Mesodermal cell (in vitro differentiated cells): ENCODE results near the gene ZNF668.

Experiments
- H3K27ac ChIP-seq: 2 replicates; pipeline ENCODE4 v1.7.0; 2013; ENCODE audit warnings: mild to moderate bottlenecking, low read depth, low read length, moderate library complexity; ENCODE audit not compliant: severe bottlenecking
- H3K36me3 ChIP-seq: 2 replicates; pipeline ENCODE4 v1.7.1; 2013; ENCODE audit warnings: mild to moderate bottlenecking, low read length, moderate library complexity; ENCODE audit not compliant: control insufficient read depth, insufficient read depth
- H3K4me1 ChIP-seq: one replicate; pipeline ENCODE4 v1.7.1; 2013; ENCODE audit warnings: mild to moderate bottlenecking, low read length; ENCODE audit not compliant: insufficient read depth, control insufficient read depth, poor library complexity, severe bottlenecking
- H3K4me3 ChIP-seq: 2 replicates; pipeline ENCODE4 v1.7.0; 2013; ENCODE audit warnings: low read length, control low read depth, mild to moderate bottlenecking; ENCODE audit not compliant: insufficient read depth, poor library complexity, severe bottlenecking; ENCODE audit errors: extremely low read depth
- H3K9me3 ChIP-seq: 2 replicates; pipeline ENCODE4 v1.7.1; 2013; ENCODE audit warnings: mild to moderate bottlenecking, low read length, moderate library complexity; ENCODE audit not compliant: control insufficient read depth
- WGBS, 2 experiments: methylation state at CpG; one replicate each; pipeline ENCODE4 v1.1.5; 2013; ENCODE audit warnings: missing lambda C conversion rate in 2 of 2; ENCODE audit not compliant: insufficient coverage in 2 of 2; 5-methylcytosine and 5-hydroxymethylcytosine counted together

ZNF668 gene

DNA sequence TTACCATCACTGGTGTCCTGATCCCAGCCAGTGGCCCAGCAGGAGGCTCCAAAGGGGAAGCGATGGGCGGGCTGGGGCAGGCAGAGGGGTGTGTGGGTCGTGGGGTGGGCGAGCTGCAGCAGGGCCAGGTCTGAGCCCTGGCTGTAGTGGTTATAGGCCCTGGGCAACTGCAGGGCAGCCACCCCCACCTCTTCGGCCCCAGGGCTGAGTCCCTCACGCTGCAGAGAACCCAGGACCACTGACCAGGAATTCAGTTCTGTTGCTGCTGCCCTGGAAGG lies 12.5 kb upstream of the ZNF668 start:
- Histone ChIP-seq H3K36me3 (peaks cover 73% of the 10 kb centered on the region), H3K4me3 (no peak overlapping the region), H3K9me3 (no peaks in the 10 kb centered on the region), H3K4me1 (peaks cover 7% of the 10 kb centered on the region), H3K27ac (no peak overlapping the region)
- WGBS, 2 experiments, result 86 to 89% methylated on average over 4 to 5 of the region's 6 CpGs

DNA sequence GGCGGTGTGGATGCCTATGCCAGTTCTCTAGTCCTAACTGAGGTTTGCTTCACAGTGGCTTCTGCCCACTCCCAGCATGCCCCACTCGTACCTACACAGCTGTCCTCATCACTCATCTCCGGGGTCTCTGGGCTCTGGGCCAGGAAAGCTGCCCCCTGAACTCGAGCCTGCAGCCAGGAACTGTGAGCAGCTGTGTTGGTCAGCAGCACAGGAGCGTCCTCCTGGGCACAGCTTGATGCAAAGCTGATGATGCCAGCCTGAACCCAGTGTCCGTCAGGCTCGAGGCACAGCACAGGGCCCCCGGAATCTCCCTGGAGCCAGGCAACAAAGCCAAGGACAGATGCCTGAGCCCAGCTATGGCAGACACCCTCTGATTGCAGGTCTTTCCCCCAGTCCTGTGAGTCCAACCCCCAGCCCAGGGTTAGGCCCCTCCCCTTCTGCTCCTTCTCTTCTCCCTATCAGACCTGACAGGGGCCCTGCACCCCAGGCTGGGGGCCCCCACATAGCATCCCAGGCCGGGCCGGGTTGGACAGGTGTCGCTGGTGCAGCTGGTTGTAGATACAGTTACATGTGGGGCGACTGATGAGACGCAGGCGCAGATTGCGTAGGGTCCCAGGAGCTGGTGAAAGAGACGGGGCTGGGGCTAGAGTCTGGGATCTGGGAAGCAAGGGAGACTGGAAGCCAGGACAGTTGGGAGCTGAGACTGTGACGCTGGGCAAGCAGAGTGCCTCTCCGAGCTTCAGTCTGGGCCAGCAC lies 12.0 kb upstream of the ZNF668 start:
- no peak overlapping the region for H3K27ac ChIP-seq
- no peaks in the 10 kb centered on the region for H3K9me3 ChIP-seq
- no peak overlapping the region for H3K4me3 ChIP-seq
- 95 to 96% methylated on average over 18 of the region's 18 CpGs for WGBS, 2 experiments
- H3K4me1 ChIP-seq, result peaks cover 5% of the 10 kb centered on the region
- H3K36me3 ChIP-seq, result peaks cover 71% of the 10 kb centered on the region

DNA sequence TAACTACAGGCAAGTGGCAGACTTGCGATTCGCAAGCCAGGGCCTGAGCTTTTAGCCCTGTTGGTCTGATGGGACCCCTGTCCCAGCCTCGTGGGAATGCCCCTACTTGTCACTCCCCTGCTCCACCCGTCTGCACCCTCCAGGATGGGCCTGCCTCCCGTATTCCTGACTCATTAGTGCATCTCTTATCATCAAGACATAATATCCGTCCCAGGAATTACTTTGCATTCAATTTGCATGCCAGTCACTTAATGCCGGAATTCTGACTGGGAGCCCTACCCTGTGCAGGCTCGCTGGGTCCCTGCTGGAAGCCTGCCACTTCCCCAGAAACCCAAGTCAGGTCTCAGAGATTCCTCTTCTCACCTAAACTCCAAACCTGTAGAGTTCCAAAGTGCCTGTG lies 11.4 kb upstream of the ZNF668 start:
- peaks cover 71% of the 10 kb centered on the region for H3K36me3 ChIP-seq
- H3K9me3 ChIP-seq, result no peaks in the 10 kb centered on the region
- no peak overlapping the region for H3K4me3 ChIP-seq
- no peaks in the 10 kb centered on the region for H3K4me1 ChIP-seq
- WGBS, 2 experiments, result 84 to 91% methylated on average over 7 to 8 of the region's 8 CpGs
- no peak overlapping the region for H3K27ac ChIP-seq

DNA sequence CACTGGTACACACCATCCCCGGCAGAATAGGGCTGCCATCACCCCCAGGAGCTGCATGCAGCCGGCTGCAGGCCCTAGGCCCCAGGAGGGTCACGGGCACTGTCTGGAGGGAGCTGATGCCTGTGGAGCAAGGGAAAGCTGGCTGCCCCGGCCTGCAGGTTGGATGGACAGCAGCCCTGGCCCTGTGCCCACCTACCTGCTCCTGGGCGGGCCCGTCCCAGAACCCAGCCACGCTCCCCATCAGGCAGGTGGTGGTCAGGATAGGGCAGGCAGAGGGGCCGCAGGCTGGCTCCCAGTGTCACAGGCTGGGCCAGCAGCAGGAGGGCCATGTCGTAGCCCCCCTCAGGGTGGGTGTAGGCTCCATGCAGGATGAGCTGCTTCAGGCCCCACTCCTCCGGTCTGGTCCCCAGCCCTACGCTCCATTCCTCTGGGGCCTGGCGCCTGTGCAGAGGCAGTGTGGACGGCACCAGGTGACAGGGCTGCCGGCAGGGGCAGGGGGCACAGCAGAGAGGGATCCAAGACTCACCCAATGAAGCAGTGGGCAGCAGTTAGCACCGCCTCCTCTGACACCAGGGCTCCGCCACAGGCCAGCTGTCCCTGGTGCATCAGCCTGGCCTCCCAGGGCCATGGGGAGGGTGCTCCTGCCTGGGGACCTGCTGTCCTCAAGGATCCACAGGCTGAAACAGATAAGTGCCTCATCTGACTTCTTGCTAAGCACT lies 10.7 kb upstream of the ZNF668 start:
- H3K4me1 ChIP-seq, result no peaks in the 10 kb centered on the region
- no peak overlapping the region for H3K27ac ChIP-seq
- H3K9me3 ChIP-seq, result no peaks in the 10 kb centered on the region
- no peak overlapping the region for H3K4me3 ChIP-seq
- WGBS, 2 experiments, result 95 to 97% methylated on average over 7 to 15 of the region's 16 CpGs
- peaks cover 71% of the 10 kb centered on the region for H3K36me3 ChIP-seq

DNA sequence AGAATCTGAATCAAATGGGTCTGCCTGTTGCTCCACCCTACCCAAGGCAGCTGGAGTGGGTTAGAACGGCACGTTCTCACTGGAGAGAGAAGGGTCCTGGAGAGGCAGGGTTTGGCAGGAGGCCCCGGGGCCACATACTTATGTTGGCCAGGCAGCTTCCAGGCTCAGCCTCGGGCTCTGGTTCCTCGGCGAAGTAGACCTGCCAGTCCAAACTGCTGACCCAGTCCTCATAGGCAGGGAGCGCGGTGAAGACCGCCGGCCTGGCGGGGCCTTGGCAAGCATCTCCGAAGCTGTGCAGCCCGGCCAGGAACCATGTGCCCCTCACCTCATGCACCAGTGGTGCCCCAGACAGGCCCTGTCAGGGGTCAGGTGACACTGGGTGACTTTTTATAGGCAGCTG lies 9.9 kb upstream of the ZNF668 start:
- H3K27ac ChIP-seq, result no peak overlapping the region
- H3K4me1 ChIP-seq, result no peaks in the 10 kb centered on the region
- H3K4me3 ChIP-seq, result no peak overlapping the region
- WGBS, 2 experiments, result 95 to 96% methylated on average over 13 of the region's 13 CpGs
- H3K9me3 ChIP-seq, result no peaks in the 10 kb centered on the region
- H3K36me3 ChIP-seq, result peaks cover 73% of the 10 kb centered on the region

DNA sequence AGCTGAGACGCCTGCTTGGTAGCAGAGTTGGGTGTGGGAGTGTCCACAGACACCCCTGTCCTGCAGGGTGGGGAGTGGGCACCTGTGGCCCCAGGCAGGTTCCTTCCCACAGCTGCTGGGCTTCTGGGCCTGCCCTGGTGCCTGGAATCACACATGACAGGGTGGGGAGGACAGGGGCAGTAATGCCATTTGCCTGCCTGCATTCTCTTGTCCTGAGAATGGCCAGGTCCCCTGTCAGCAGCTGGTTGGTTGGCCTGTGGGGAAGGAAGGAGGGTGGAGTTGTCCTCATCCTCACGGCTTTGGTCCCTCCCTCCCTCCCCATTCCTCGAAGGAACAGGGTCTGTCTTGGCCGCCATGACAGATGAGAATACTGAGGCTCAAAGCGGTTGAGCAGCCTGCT lies 9.5 kb upstream of the ZNF668 start:
- Histone ChIP-seq H3K9me3 (no peaks in the 10 kb centered on the region), H3K36me3 (peaks cover 73% of the 10 kb centered on the region), H3K4me3 (no peak overlapping the region), H3K27ac (no peak overlapping the region), H3K4me1 (no peaks in the 10 kb centered on the region)
- WGBS, 2 experiments, result 96 to 100% methylated on average over 2 of the region's 5 CpGs

DNA sequence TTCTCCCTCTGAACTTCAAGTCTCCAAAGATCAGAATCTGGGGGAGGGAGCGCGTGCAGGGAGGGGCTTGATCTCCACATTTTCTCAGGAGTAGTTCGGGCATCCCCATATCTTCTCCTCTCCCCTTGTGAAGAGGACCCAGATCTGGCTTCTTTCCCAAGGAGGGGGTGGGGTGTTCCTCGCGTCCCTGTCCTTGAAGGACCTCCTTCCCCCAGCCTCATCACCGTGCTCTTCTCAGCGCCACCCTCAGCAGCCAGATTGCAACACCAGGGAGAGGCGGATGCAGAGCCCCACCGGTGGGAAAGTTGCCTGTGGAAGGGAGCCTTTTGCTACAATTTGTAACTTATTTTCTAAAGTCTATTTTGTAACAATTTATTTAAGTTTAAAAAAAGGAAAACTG lies 9.0 kb upstream of the ZNF668 start:
- no peak overlapping the region for H3K27ac ChIP-seq
- 80 to 100% methylated on average over 1 of the region's 9 CpGs for WGBS, 2 experiments
- no peaks in the 10 kb centered on the region for H3K4me1 ChIP-seq
- H3K4me3 ChIP-seq, result no peak overlapping the region
- H3K9me3 ChIP-seq, result no peaks in the 10 kb centered on the region
- peaks cover 73% of the 10 kb centered on the region for H3K36me3 ChIP-seq

DNA sequence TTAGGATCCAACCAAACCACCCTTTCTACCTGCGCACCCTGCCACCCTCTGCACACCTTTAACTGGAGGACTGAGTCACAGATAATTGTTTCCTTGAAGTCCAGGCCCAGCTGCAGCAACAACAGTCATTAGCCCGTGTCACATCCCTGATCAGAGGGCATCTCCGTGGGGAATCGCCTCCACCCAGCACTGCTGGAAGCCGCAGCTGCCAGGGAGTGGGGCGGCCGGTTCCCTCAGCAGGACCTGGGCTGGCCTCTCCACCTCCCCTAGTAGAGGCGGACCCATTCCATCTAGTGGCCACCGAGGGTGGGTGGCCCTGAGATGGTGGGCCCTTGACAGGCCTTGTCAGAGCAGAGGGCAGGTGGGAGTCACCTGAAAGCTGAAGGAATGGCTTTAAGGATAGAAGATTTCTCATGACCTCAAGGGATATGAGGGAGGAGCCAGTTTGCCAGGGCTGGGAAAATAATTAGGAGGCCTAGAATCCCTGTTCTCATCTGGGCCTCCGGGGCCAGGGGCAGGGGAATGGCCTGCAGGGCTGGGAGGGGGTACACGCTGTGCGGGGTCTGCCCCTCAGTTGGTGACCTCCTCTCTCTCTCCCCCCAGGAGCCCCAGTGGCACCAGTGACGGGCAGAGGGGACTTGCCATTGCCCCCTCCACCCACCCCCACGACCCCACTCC lies 8.5 kb upstream of the ZNF668 start:
- WGBS, 2 experiments, result 81 to 93% methylated on average over 9 to 11 of the region's 14 CpGs
- no peak overlapping the region for H3K27ac ChIP-seq
- H3K4me3 ChIP-seq, result no peak overlapping the region
- H3K36me3 ChIP-seq, result peaks cover 73% of the 10 kb centered on the region
- H3K9me3 ChIP-seq, result no peaks in the 10 kb centered on the region
- no peaks in the 10 kb centered on the region for H3K4me1 ChIP-seq

DNA sequence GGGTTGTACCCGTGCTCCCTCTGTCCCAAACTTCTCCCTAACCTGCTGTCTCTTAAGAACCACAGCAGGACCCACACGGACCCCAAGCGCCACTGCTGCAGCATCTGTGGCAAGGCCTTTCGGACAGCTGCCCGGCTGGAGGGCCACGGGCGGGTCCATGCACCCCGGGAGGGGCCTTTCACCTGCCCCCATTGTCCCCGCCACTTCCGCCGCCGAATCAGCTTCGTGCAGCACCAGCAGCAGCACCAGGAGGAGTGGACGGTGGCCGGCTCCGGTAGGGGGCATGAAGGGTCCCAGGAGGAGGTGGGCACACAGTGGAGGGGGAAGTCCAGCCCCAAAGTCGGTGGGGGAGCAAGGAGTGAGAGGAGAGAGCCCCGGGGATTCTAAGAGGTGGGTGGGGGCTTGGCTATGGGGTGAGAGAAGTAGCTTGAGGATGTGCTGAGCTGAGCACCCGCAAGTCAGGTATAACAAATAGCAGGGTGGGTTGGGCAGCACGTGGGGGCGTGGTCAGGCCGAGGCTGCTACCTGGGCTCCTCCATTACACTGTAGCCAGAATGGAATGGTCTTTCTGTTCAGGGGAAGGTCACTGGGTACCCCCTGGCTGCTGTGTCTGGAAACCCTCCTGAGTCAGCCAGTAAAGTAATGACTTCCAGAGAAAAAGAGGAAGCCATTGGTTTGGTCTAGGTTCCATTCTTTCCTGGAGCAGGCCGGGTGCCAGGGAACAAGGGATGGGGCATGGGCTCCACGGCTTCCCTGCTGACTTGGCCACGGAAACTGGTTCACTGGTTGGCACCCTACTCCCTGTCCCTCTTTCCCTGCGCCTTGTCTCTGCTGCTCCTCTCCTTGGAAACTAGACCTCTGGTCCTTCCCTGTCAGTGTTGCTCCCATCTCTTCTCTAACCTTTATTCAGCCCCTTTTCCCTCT lies 7.7 kb upstream of the ZNF668 start:
- H3K4me1 ChIP-seq, result no peaks in the 10 kb centered on the region
- 90 to 96% methylated on average over 17 to 26 of the region's 26 CpGs for WGBS, 2 experiments
- H3K27ac ChIP-seq, result no peak overlapping the region
- H3K4me3 ChIP-seq, result no peak overlapping the region
- peaks cover 74% of the 10 kb centered on the region for H3K36me3 ChIP-seq
- no peaks in the 10 kb centered on the region for H3K9me3 ChIP-seq

DNA sequence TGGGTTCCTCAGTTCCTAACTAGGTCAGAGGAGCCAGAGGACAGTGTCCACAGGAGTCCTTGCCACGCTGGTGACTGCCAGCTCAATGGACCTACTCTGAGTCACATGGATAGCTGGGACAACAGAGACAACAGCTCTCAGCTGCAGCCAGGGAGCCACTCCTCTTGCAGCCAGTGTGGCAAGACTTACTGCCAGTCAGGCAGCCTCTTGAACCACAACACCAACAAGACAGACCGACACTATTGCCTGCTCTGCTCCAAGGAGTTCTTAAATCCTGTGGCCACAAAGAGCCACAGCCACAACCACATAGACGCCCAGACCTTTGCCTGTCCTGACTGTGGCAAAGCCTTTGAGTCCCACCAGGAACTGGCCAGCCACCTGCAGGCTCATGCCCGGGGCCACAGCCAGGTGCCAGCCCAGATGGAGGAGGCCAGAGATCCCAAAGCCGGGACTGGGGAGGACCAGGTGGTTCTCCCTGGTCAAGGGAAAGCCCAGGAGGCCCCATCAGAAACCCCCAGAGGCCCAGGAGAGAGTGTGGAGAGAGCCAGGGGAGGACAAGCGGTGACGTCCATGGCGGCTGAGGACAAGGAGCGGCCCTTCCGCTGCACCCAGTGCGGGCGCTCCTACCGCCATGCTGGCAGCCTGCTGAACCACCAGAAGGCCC lies 6.8 kb upstream of the ZNF668 start:
- no peaks in the 10 kb centered on the region for H3K4me1 ChIP-seq
- H3K27ac ChIP-seq, result no peak overlapping the region
- peaks cover 81% of the 10 kb centered on the region for H3K36me3 ChIP-seq
- no peak overlapping the region for H3K4me3 ChIP-seq
- 95% methylated on average over 12 to 13 of the region's 13 CpGs for WGBS, 2 experiments
- no peaks in the 10 kb centered on the region for H3K9me3 ChIP-seq
